Breast epithelium (tissue), 4 donors: ENCODE measurements around the gene HNRNPDL. TPM values are rescaled to one million over a fixed set of nuclear protein-coding genes. Genes with fewer than 3 reads are reported as not detected.
"Not testable (repeated sequence)": the region's sequence is repeated elsewhere in the genome, so short reads cannot be mapped to it uniquely, and the experiment has no call there.

Experiments used
- DNase-seq, 2 donors: peaks; one replicate each; pipeline ENCODE4 v3.0.0-alpha.2; 2019; ENCODE audit warnings: low spot score in 2 of 2
- H3K27ac ChIP-seq, 2 donors: fragments of 200-600 bp; sonication (generic) in 1 of 2; one replicate each; pipeline ENCODE4 v1.5.1; 2016 to 2019; ENCODE audit warnings: mild to moderate bottlenecking in 1 of 2
- H3K27me3 ChIP-seq, 2 donors: fragments of 200-600 bp; sonication (generic) in 1 of 2; one replicate each; pipeline versions ENCODE4 v1.5.1 to v1.6.0; 2017 to 2019; ENCODE audit warnings: control low read depth in 1 of 2, mild to moderate bottlenecking in 1 of 2
- H3K36me3 ChIP-seq: fragments of 200-600 bp; one replicate; pipeline ENCODE4 v1.5.1; 2019
- H3K4me1 ChIP-seq, 2 donors: fragments of 200-600 bp; sonication (generic); one replicate each; pipeline ENCODE4 v1.5.1; 2016 to 2019; ENCODE audit warnings: control low read depth in 1 of 2
- H3K4me3 ChIP-seq, 3 donors: fragments of 200-600 bp; sonication (generic); 1 replicate in 2 of 3; 2 replicates in 1 of 3; pipeline ENCODE4 v1.5.1; 2016 to 2019; ENCODE audit warnings: mild to moderate bottlenecking in 3 of 3, moderate library complexity in 2 of 3
- H3K9me3 ChIP-seq, 2 donors: fragments of 200-600 bp; sonication (generic) in 1 of 2; one replicate each; pipeline ENCODE4 v1.5.1; 2016 to 2019; ENCODE audit warnings: control low read depth in 1 of 2
- POLR2A ChIP-seq: fragments of 450-650 bp; IDR thresholded peaks from one replicate; pipeline ENCODE4 v1.6.1; 2016; ENCODE audit warnings: antibody characterized with exemption, mild to moderate bottlenecking, moderate library complexity
- POLR2AphosphoS5 ChIP-seq, 3 donors: sonication (generic); formaldehyde crosslinking; IDR thresholded peaks; one replicate each; pipeline ENCODE4 v1.6.1; 2017; ENCODE audit warnings: antibody characterized with exemption in 3 of 3
- intact Hi-C: fragments of 100-400 bp; cut with DNase I; formaldehyde crosslinking; loops from one replicate; pipeline ENCODE4 v1.15.1; 2023; ENCODE audit warnings: low total_unique reads
- total RNA-seq, 3 donors: library from RNA; depleted of rRNA; stranded (reverse); fragments of >200 nt; gene quantifications; one replicate each; pipeline ENCODE4 v1.1.0, GENCODE V29; 2016
- TF ChIP-seq, protein P1 (sequence below), 3 donors: fragments of 450-650 bp; IDR thresholded peaks; one replicate each; pipeline ENCODE4 v1.5.1; 2016 to 2017; ENCODE audit warnings: antibody characterized with exemption in 3 of 3, mild to moderate bottlenecking in 3 of 3, moderate library complexity in 3 of 3

The HNRNPDL gene
- total RNA-seq, 3 donors from 2014 or later = 116 to 253 (median 211) TPM

DNA sequence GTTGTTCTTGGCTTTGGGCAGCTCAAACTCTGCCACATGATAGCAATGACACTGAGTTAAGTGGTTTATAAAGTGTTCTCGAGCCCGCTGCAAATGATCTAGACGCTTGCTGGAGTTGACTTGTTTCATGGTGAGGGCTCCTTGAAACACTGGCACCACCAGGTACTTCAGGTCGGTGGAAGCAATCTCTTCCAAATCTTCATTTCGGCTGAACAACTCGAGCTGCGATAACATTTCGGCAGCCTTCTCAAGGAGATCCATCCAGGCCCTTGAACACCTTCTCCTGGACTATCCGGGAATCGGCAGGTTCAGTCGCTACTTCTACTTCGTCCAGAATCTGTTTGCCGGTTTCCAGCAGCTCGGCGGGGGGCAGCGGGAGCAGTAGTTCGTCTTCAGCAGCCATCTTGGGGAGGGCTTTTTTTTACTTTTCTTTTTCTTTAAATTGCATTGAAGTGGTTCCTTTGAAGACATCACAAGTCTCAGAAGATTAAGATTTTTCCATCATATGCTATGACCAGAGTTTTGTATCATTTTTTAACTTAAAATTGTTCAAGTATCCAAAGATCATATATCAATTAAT is 28.0 kb downstream of the HNRNPDL start:
- no peak overlapping the region for H3K4me3 ChIP-seq
- no peak overlapping the region for H3K27ac ChIP-seq
- H3K27me3 ChIP-seq = no peaks in the 10 kb centered on the region
- no peaks in the 10 kb centered on the region for H3K9me3 ChIP-seq
- no peak for DNase-seq
- no peaks in the 10 kb centered on the region for H3K4me1 ChIP-seq
- TF ChIP-seq POLR2A (no peak), POLR2AphosphoS5 (IDR thresholded peaks at IDR 0.05) (no peak)
- TF ChIP-seq, protein P1, sequence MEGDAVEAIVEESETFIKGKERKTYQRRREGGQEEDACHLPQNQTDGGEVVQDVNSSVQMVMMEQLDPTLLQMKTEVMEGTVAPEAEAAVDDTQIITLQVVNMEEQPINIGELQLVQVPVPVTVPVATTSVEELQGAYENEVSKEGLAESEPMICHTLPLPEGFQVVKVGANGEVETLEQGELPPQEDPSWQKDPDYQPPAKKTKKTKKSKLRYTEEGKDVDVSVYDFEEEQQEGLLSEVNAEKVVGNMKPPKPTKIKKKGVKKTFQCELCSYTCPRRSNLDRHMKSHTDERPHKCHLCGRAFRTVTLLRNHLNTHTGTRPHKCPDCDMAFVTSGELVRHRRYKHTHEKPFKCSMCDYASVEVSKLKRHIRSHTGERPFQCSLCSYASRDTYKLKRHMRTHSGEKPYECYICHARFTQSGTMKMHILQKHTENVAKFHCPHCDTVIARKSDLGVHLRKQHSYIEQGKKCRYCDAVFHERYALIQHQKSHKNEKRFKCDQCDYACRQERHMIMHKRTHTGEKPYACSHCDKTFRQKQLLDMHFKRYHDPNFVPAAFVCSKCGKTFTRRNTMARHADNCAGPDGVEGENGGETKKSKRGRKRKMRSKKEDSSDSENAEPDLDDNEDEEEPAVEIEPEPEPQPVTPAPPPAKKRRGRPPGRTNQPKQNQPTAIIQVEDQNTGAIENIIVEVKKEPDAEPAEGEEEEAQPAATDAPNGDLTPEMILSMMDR (IDR thresholded peaks at IDR 0.05) = no peak
- intact Hi-C loops = no loop called here
- H3K36me3 ChIP-seq = no peaks in the 10 kb centered on the region

DNA sequence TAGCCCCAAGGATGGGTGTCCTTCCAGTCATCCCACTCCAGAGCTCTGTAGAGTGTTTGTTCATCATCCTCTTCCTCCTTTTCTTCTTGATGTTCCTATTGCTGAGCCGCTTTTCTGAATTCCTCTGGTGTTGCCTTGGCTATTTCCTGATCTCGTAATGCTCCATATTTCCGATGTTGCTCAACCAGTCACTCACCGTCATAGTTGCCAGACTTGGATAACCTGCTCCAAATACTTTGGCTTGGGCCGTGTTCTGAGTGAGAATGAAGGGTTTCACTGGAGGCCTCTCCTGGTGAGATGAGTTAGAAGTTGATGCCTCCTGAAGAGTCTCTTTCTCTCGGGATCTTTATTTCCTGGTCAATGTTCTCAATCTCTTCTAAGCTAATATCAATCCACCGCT is 28.7 kb downstream of the HNRNPDL start:
- H3K27me3 ChIP-seq = no peaks in the 10 kb centered on the region
- intact Hi-C loops = no loop called here
- no peak overlapping the region for H3K27ac ChIP-seq
- no peaks in the 10 kb centered on the region for H3K36me3 ChIP-seq
- no peaks in the 10 kb centered on the region for H3K4me1 ChIP-seq
- TF ChIP-seq, protein P1 (IDR thresholded peaks at IDR 0.05) = no peak
- no peak for TF ChIP-seq POLR2A
- TF ChIP-seq POLR2AphosphoS5 (IDR thresholded peaks at IDR 0.05) = no peak
- H3K9me3 ChIP-seq = no peaks in the 10 kb centered on the region
- no peak for DNase-seq
- no peak overlapping the region for H3K4me3 ChIP-seq

DNA sequence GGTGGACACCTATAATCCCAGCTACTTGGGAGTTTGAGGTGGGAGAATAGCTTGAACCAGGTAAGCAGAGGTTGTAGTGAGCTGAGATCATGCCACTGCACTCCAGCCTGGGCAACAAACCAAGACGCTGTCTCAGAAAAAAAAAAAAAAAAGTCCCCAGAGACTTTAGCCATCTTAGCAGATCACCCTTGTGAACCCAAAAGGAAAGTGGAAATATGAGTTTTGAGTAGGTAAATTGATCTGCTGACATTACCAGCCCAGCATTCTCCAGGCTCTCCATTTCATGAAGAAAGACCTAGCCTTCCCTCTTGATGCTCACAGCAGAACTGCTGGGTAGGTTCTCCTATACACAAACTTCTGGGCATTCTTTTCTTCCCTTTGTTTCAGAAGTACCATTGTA is 32.0 kb downstream of the HNRNPDL start:
- DNase-seq = no peak
- Histone ChIP-seq H3K4me3 (no peak overlapping the region), H3K9me3 (no peaks in the 10 kb centered on the region), H3K27me3 (no peaks in the 10 kb centered on the region), H3K27ac (no peak overlapping the region), H3K4me1 (no peaks in the 10 kb centered on the region), H3K36me3 (no peaks in the 10 kb centered on the region)
- intact Hi-C loops = no loop called here
- TF ChIP-seq POLR2AphosphoS5 (IDR thresholded peaks at IDR 0.05) = no peak
- TF ChIP-seq, protein P1 (IDR thresholded peaks at IDR 0.05) = no peak
- TF ChIP-seq POLR2A = no peak

DNA sequence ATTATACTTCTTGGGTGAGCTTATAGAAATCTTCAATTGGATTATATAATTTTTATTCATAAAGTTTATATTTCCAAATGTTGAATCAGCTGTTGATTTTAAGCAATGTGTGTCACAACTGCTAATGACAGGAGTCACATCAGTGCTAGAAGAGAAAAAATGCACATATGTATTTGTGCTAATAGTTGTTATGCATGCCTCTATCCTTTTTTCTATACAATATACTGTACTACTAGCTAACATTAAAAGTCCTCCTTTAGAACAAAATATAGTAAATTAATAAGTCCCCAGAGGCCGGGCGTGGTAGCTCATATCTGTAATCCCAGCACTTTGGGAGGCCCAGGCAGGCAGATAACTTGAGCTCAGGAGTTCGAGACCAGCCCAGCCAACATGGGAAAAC is 32.7 kb downstream of the HNRNPDL start:
- H3K27ac ChIP-seq = no peak overlapping the region
- no peaks in the 10 kb centered on the region for H3K27me3 ChIP-seq
- no peaks in the 10 kb centered on the region for H3K4me1 ChIP-seq
- DNase-seq = no peak
- intact Hi-C loops = no loop called here
- no peaks in the 10 kb centered on the region for H3K9me3 ChIP-seq
- TF ChIP-seq, protein P1 (IDR thresholded peaks at IDR 0.05) = no peak
- TF ChIP-seq POLR2AphosphoS5 (IDR thresholded peaks at IDR 0.05) (no peak), POLR2A (no peak)
- H3K36me3 ChIP-seq = no peaks in the 10 kb centered on the region
- no peak overlapping the region for H3K4me3 ChIP-seq

DNA sequence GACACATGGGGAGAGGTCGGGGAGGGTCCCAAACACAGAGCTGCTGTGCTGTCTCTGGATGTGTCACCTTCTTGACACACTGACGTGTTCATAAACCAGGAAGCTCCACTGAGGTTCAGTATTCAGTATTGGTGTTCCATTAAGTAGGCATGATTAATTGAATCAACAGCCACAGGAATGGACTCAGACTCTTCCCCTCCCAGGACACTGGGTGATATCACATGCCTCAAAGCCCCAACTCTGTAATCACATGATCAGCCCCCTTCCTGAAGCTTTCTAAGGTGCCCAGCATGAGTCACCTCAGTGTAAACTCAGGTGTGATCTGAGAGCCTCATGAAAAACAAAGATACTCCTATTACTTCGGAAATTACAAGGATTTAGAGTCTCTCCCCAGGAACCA is 35.4 kb downstream of the HNRNPDL start:
- Histone ChIP-seq H3K9me3 (no peaks in the 10 kb centered on the region), H3K27ac (no peak overlapping the region), H3K4me1 (no peaks in the 10 kb centered on the region), H3K27me3 (no peaks in the 10 kb centered on the region), H3K4me3 (no peak overlapping the region), H3K36me3 (no peaks in the 10 kb centered on the region)
- intact Hi-C loops = no loop called here
- no peak for TF ChIP-seq POLR2A
- TF ChIP-seq, protein P1 (IDR thresholded peaks at IDR 0.05) = no peak
- no peak for TF ChIP-seq POLR2AphosphoS5 (IDR thresholded peaks at IDR 0.05)
- no peak for DNase-seq

DNA sequence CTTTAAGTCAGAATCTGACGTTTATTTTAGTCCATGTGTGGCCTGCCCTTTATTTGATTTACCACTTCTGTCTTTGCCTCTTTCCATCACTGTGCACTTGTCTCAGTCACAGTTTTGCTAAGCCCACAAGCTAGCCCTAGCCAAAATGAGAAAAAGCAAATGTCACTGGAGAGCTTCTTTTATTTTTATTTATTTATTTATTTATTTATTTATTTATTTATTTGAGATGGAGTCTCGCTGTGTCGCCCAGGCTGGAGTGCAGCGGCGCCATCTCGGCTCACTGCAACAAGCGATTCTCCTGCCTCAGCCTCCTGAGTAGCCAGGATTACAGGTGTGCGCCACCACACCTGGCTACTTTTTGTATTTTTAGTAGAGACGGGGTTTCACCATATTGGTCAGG is 40.2 kb downstream of the HNRNPDL start:
- DNase-seq, H3K4me1 ChIP-seq, H3K4me3 ChIP-seq, H3K27me3 ChIP-seq, intact Hi-C loops, H3K27ac ChIP-seq, H3K36me3 ChIP-seq, H3K9me3 ChIP-seq: not testable (repeated sequence)
